ENCODE measurements around the gene ZBTB3. TPM values are rescaled to one million over a fixed set of nuclear protein-coding genes. Genes with fewer than 3 reads are reported as not detected.

ZBTB3 gene
- total and polyA plus RNA-seq, 2 of the 13 experiments (the other 11 are each of a cell fraction or from before 2014, with no cell fraction given), result 3.4 to 5.2 TPM

DNA sequence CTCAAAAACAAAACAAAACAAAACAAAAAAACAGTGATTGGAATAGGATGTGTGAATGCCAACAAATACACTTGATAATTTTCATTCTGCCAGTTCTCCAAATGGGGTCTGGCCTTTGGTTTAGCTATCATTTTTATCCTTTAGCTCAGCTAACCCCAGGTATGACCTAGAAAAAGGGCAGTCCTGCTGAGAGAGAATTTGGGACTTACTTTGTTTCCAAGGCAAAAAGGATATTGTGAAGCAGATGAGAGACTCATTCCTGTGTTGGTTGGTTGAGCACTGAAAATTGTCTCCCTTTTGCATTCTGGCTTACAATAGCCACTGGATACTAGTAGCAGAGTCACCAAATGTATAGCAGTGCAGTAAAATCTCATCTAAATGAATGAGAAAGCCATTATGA is 16.8 kb downstream of the ZBTB3 start:
- BruUV-seq (replicated peaks), result no TSS peak
- peaks cover 8 to 31% of the 10 kb centered on the region in 2 experiments; a peak in 4 of 5 replicates for H3K36me3 ChIP-seq (replicated peaks in 1 of 2; ENCODE audit: control insufficient read depth in 1 of 2, insufficient read depth in 2 of 2, low read length in 2 of 2)
- CTCF ChIA-PET (ENCODE audit: low intra/inter-chr PET ratio, low total read pairs), result no interaction called here
- H3K4me3 ChIP-seq (replicated peaks in 1 of 3; ENCODE audit: insufficient read depth in 1 of 3, low read depth in 2 of 3, low read length in 3 of 3), result no peak overlapping the region
- POLR2A ChIA-PET, result interaction anchor here (1.6 kb wide), 1 partner anchor 16 kb away, joined by 6 read pairs; the partner anchor contains the start of gene ZBTB3
- H2AFZ ChIP-seq (ENCODE audit: low read length), result no peak overlapping the region
- H4K20me1 ChIP-seq (ENCODE audit: insufficient read depth, low read length), result no peaks in the 10 kb centered on the region
- no peak for TF ChIP-seq EEA1 (CRISPR knock-in tag; IDR thresholded peaks at IDR 0.05; ENCODE audit: borderline replicate concordance)
- H3K4me1 ChIP-seq (ENCODE audit: insufficient read depth, low read length), result no peaks in the 10 kb centered on the region
- intact Hi-C loops (cut with micrococcal nuclease; ENCODE audit: unreplicated experiment) (no loop called here), in situ Hi-C loops (cut with HindIII; ENCODE audit: extremely low pct_ligation_motif_present, low pct_unique_long_range_greater_than_20kb) (no loop called here)
- DNase-seq (ENCODE audit: low spot score) (no peak), FAIRE-seq (no peak), ATAC-seq (no peak)
- no peak overlapping the region for H3K9ac ChIP-seq (ENCODE audit: insufficient read depth, low read depth, low read length)
- H3K9me3 ChIP-seq (ENCODE audit: low read length), result no peaks in the 10 kb centered on the region
- no peaks in the 10 kb centered on the region for H3K27me3 ChIP-seq (ENCODE audit: control insufficient read depth in 1 of 2, insufficient read depth in 2 of 2, low read length in 2 of 2)
- peaks cover 3% of the 10 kb centered on the region for H3K79me2 ChIP-seq (ENCODE audit: insufficient read depth, low read length)
- H3K27ac ChIP-seq (ENCODE audit: extremely low read length, insufficient read depth, low read length), result no peak overlapping the region
- no peak overlapping the region for H3K4me2 ChIP-seq (ENCODE audit: low read depth, low read length)

DNA sequence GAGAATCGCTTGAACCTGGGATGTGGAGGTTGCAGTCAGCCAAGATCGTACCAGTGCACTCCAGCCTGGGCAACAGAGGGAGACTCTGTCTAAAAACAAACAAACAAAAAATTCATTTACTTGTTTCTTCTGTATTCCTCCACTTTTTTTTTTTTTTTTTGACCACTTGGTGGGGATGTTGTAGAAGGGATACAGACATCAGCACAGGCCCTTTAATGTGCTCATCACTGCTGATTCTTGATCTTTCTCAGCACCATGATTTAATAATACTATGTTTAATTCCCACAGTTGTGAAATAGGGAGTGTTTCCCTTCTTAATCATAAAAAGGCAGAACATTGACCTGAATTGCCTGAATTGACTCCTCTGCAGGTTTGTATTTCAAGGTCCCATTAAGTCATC is 21.1 kb downstream of the ZBTB3 start:
- peaks cover 25% of the 10 kb centered on the region for H3K79me2 ChIP-seq (ENCODE audit: insufficient read depth, low read length)
- no peak overlapping the region for H3K27ac ChIP-seq (ENCODE audit: extremely low read length, insufficient read depth, low read length)
- intact Hi-C loops (cut with micrococcal nuclease; ENCODE audit: unreplicated experiment) (loop anchor here (5.0 kb wide), 1 partner anchor 129 kb away; no protein-coding TSS in a partner anchor), in situ Hi-C loops (cut with HindIII; ENCODE audit: extremely low pct_ligation_motif_present, low pct_unique_long_range_greater_than_20kb) (no loop called here)
- CTCF ChIA-PET (ENCODE audit: low intra/inter-chr PET ratio, low total read pairs), result interaction anchor here (1.7 kb wide), 1 partner anchor 53 kb away, joined by 13 read pairs; the partner anchor contains the start of gene TMEM179B
- 75% methylated on average over 2 of the region's 2 CpGs for WGBS (ENCODE audit: low lambda C conversion rate)
- POLR2A ChIA-PET, result no interaction called here
- H3K4me3 ChIP-seq (replicated peaks in 1 of 3; ENCODE audit: insufficient read depth in 1 of 3, low read depth in 2 of 3, low read length in 3 of 3), result no peak overlapping the region
- no TSS peak for BruUV-seq (replicated peaks)
- TF ChIP-seq SMC3 (IDR thresholded peaks at IDR 0.05; ENCODE audit: low read length) (peak; percentile 32), ZNF354B (CRISPR knock-in tag; IDR thresholded peaks at IDR 0.05) (no peak), ZNF33B (CRISPR knock-in tag; IDR thresholded peaks at IDR 0.05) (no peak), ZNF761 (CRISPR knock-in tag; conservative IDR thresholded peaks at IDR 0.05) (no peak), STAG1 (CRISPR knock-in tag; IDR thresholded peaks at IDR 0.05) (peak; percentile 39), PAX8 (CRISPR knock-in tag; IDR thresholded peaks at IDR 0.05; ENCODE audit: borderline replicate concordance) (no peak), CERS6 (CRISPR knock-in tag; IDR thresholded peaks at IDR 0.05) (no peak), SMAD3 (CRISPR knock-in tag; IDR thresholded peaks at IDR 0.05) (no peak), ZNF775 (CRISPR knock-in tag; IDR thresholded peaks at IDR 0.05; ENCODE audit: borderline replicate concordance) (no peak)
- TF ChIP-seq, protein P1, sequence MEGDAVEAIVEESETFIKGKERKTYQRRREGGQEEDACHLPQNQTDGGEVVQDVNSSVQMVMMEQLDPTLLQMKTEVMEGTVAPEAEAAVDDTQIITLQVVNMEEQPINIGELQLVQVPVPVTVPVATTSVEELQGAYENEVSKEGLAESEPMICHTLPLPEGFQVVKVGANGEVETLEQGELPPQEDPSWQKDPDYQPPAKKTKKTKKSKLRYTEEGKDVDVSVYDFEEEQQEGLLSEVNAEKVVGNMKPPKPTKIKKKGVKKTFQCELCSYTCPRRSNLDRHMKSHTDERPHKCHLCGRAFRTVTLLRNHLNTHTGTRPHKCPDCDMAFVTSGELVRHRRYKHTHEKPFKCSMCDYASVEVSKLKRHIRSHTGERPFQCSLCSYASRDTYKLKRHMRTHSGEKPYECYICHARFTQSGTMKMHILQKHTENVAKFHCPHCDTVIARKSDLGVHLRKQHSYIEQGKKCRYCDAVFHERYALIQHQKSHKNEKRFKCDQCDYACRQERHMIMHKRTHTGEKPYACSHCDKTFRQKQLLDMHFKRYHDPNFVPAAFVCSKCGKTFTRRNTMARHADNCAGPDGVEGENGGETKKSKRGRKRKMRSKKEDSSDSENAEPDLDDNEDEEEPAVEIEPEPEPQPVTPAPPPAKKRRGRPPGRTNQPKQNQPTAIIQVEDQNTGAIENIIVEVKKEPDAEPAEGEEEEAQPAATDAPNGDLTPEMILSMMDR (CRISPR knock-in tag; IDR thresholded peaks at IDR 0.05), result peak; percentile 33
- FAIRE-seq (no peak), DNase-seq (ENCODE audit: low spot score) (peak; percentile 43), ATAC-seq (no peak)
- H3K9ac ChIP-seq (ENCODE audit: insufficient read depth, low read depth, low read length), result no peak overlapping the region
- peaks cover 18% of the 10 kb centered on the region for H3K4me1 ChIP-seq (ENCODE audit: insufficient read depth, low read length)
- H3K4me2 ChIP-seq (ENCODE audit: low read depth, low read length), result no peak overlapping the region
- H4K20me1 ChIP-seq (ENCODE audit: insufficient read depth, low read length), result no peaks in the 10 kb centered on the region; the same call in 1 of the 2 replicates
- no peak overlapping the region for H2AFZ ChIP-seq (ENCODE audit: low read length)
- H3K27me3 ChIP-seq (ENCODE audit: control insufficient read depth in 1 of 2, insufficient read depth in 2 of 2, low read length in 2 of 2), result peaks cover 0 to 3% of the 10 kb centered on the region in 2 experiments; a peak in 1 of 5 replicates
- no peaks in the 10 kb centered on the region for H3K9me3 ChIP-seq (ENCODE audit: low read length)
- peaks cover 1 to 22% of the 10 kb centered on the region in 2 experiments; a peak in 4 of 5 replicates for H3K36me3 ChIP-seq (replicated peaks in 1 of 2; ENCODE audit: control insufficient read depth in 1 of 2, insufficient read depth in 2 of 2, low read length in 2 of 2)
